CD4-positive, alpha-beta T cell (primary cell): ENCODE measurements around the gene KIR3DL1. TPM values are rescaled to one million over a fixed set of nuclear protein-coding genes. Genes with fewer than 3 reads are reported as not detected.
"Not testable (repeated sequence)": the region's sequence is repeated elsewhere in the genome, so short reads cannot be mapped to it uniquely, and the experiment has no call there.

Source experiments
- ATAC-seq: fragments of 200-7000 bp; cut with Tn5 transposase; one replicate; pipeline ENCODE4 v1.10.0; 2022; ENCODE audit warnings: mild to moderate bottlenecking; ENCODE audit not compliant: poor library complexity
- CTCF ChIA-PET: fragments of 350-600 bp; sonication (Branson Sonifier 250); formaldehyde crosslinking; loops from one replicate; lab custom pipeline; 2021; ENCODE audit warnings: antibody characterized with exemption, inconsistent platforms; lab: Charles Lee
- POLR2A ChIA-PET: fragments of 350-600 bp; sonication (Branson Sonifier 250); formaldehyde crosslinking; loops from one replicate; lab custom pipeline; 2021; ENCODE audit warnings: antibody characterized with exemption, inconsistent platforms; lab: Charles Lee
- DNase-seq, 14 experiments: peaks; one replicate each; pipeline ENCODE4 v3.0.0-alpha.2; 2013 to 2020; ENCODE audit warnings: mixed read lengths in 2 of 14
- H3K27ac ChIP-seq, 2 donors: one replicate each; pipeline versions ENCODE4 v1.5.1 to v1.7.0; 2013; ENCODE audit warnings: low read length in 2 of 2, low read depth in 1 of 2, mild to moderate bottlenecking in 1 of 2
- H3K27me3 ChIP-seq, 2 experiments: 1 replicate in 1 of 2; 2 replicates in 1 of 2; pipeline versions ENCODE4 v1.6.1 to v1.7.0; 2013; ENCODE audit warnings: low read length in 2 of 2, control low read depth in 1 of 2, mild to moderate bottlenecking in 1 of 2, moderate library complexity in 1 of 2; ENCODE audit not compliant: insufficient read depth in 2 of 2, control insufficient read depth in 1 of 2
- H3K36me3 ChIP-seq: one replicate; pipeline ENCODE4 v1.6.1; 2013; ENCODE audit warnings: low read length, control low read depth; ENCODE audit not compliant: insufficient read depth
- H3K4me1 ChIP-seq: one replicate; pipeline ENCODE4 v1.6.1; 2013; ENCODE audit warnings: low read length, control low read depth; ENCODE audit not compliant: insufficient read depth
- H3K4me3 ChIP-seq: one replicate; pipeline ENCODE4 v1.5.1; 2013; ENCODE audit warnings: mild to moderate bottlenecking, low read length, moderate library complexity
- H3K9me3 ChIP-seq, 2 experiments: 1 replicate in 1 of 2; 2 replicates in 1 of 2; pipeline versions ENCODE4 v1.6.1 to v1.7.0; 2013; ENCODE audit warnings: low read length in 2 of 2, mild to moderate bottlenecking in 2 of 2, control low read depth in 1 of 2, moderate library complexity in 1 of 2; ENCODE audit not compliant: control insufficient read depth in 1 of 2, insufficient read depth in 1 of 2
- H3K27ac Mint-ChIP-seq: one replicate; pipeline ENCODE4 v1.8.0; 2020; ENCODE audit warnings: mixed read lengths
- H3K27me3 Mint-ChIP-seq: one replicate; pipeline ENCODE4 v1.8.0; 2021; ENCODE audit warnings: mixed read lengths
- H3K36me3 Mint-ChIP-seq: one replicate; pipeline ENCODE4 v1.8.0; 2021; ENCODE audit warnings: low read depth, mixed read lengths
- H3K4me1 Mint-ChIP-seq: one replicate; pipeline ENCODE4 v1.8.0; 2021; ENCODE audit warnings: low read depth, mixed read lengths
- H3K4me3 Mint-ChIP-seq: one replicate; pipeline ENCODE4 v1.8.0; 2020; ENCODE audit warnings: mild to moderate bottlenecking, mixed read lengths
- H3K9me3 Mint-ChIP-seq: one replicate; pipeline ENCODE4 v1.8.0; 2020; ENCODE audit warnings: mixed read lengths
- intact Hi-C, 2 experiments: fragments of 100-400 bp; cut with DNase I in 1 of 2; cut with micrococcal nuclease in 1 of 2; formaldehyde crosslinking; loops; one replicate each; pipeline versions ENCODE4 v1.15.1 to v1.9.0; 2023 to 2025; cut with DNase I, micrococcal nuclease
- total RNA-seq, 174 experiments: library from RNA in 2 of 174; stranded (reverse) in 2 of 174; gene quantifications; one replicate each; pipeline ENCODE4 v1.2.3 and lab custom pipeline; 2021 to 2026
- TF ChIP-seq, protein P1 (sequence below): fragments of 200-600 bp; IDR thresholded peaks from one replicate; pipeline ENCODE4 v1.8.0; 2022; ENCODE audit warnings: antibody characterized with exemption, mild to moderate bottlenecking

KIR3DL1 gene
- total RNA-seq, 2 experiments from 2014 or later: not detected

DNA sequence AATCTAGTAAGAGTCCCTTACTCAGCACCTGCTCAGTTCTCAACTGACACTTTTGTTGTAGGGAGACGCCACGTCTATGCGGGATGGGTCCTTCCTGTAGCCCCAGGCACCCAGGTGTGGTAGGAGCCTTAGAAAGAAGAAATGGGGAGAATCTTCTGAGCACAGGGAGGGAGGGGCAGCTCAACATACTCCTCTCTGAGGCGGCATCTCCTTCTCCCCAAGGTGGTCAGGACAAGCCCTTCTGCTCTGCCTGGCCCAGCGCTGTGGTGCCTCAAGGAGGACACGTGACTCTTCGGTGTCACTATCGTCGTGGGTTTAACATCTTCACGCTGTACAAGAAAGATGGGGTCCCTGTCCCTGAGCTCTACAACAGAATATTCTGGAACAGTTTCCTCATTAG, 11.7 kb upstream of the KIR3DL1 start:
- TF ChIP-seq, protein P1, sequence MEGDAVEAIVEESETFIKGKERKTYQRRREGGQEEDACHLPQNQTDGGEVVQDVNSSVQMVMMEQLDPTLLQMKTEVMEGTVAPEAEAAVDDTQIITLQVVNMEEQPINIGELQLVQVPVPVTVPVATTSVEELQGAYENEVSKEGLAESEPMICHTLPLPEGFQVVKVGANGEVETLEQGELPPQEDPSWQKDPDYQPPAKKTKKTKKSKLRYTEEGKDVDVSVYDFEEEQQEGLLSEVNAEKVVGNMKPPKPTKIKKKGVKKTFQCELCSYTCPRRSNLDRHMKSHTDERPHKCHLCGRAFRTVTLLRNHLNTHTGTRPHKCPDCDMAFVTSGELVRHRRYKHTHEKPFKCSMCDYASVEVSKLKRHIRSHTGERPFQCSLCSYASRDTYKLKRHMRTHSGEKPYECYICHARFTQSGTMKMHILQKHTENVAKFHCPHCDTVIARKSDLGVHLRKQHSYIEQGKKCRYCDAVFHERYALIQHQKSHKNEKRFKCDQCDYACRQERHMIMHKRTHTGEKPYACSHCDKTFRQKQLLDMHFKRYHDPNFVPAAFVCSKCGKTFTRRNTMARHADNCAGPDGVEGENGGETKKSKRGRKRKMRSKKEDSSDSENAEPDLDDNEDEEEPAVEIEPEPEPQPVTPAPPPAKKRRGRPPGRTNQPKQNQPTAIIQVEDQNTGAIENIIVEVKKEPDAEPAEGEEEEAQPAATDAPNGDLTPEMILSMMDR: no peak
- no peak overlapping the region for H3K4me3 Mint-ChIP-seq
- intact Hi-C loops: no loop called here
- H3K36me3 Mint-ChIP-seq: no peaks in the 10 kb centered on the region
- no peaks in the 10 kb centered on the region for H3K4me1 ChIP-seq
- peaks cover 0 to 16% of the 10 kb centered on the region in 2 experiments for H3K9me3 ChIP-seq
- POLR2A ChIA-PET: no interaction called here
- peaks cover 4% of the 10 kb centered on the region for H3K9me3 Mint-ChIP-seq
- DNase-seq: no peak
- ATAC-seq: no peak
- H3K27ac Mint-ChIP-seq: no peak overlapping the region
- no peaks in the 10 kb centered on the region for H3K36me3 ChIP-seq
- H3K4me3 ChIP-seq: no peak overlapping the region
- peaks cover 0 to 9% of the 10 kb centered on the region in 2 experiments for H3K27me3 ChIP-seq
- H3K4me1 Mint-ChIP-seq: no peaks in the 10 kb centered on the region
- H3K27me3 Mint-ChIP-seq: peaks cover 53% of the 10 kb centered on the region
- no peak overlapping the region for H3K27ac ChIP-seq
- CTCF ChIA-PET: no interaction called here

DNA sequence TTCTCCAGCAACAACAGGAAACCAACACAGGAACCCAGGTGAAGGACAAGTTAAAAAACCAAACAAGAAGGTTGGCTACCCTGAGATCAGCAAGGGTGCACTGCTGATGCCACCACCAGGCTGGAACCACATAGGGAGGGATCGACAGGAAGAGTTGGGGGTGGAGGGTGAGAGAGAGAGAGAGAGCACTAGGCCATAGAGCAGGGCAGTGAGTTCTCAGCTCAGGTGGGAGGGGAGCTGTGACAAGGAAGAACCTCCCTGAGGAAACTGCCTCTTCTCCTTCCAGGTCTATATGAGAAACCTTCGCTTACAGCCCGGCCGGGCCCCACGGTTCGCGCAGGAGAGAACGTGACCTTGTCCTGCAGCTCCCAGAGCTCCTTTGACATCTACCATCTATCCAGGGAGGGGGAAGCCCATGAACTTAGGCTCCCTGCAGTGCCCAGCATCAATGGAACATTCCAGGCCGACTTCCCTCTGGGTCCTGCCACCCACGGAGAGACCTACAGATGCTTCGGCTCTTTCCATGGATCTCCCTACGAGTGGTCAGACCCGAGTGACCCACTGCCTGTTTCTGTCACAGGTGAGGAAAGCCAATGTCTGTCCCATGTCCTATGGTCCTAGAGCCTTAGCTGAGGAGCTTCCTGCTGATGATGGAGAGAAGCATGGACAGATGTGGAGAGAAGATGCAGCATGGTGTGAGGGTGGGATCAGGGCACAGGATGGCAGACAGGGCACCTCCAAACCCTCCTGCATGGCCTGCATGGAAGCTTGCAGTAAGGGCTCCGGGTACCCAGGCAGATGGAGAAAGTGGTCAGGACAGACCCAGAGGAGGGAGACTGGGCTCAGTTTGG, 10.4 kb upstream of the KIR3DL1 start:
- no peak overlapping the region for H3K27ac Mint-ChIP-seq
- peaks cover 60% of the 10 kb centered on the region for H3K27me3 Mint-ChIP-seq
- TF ChIP-seq, protein P1: no peak
- no peaks in the 10 kb centered on the region for H3K36me3 Mint-ChIP-seq
- H3K9me3 Mint-ChIP-seq: peaks cover 2% of the 10 kb centered on the region
- peaks cover 0 to 16% of the 10 kb centered on the region in 2 experiments for H3K9me3 ChIP-seq
- no peaks in the 10 kb centered on the region for H3K4me1 Mint-ChIP-seq
- POLR2A ChIA-PET: no interaction called here
- no peaks in the 10 kb centered on the region for H3K36me3 ChIP-seq
- H3K4me3 Mint-ChIP-seq: no peak overlapping the region
- H3K4me1 ChIP-seq: no peaks in the 10 kb centered on the region
- DNase-seq: no peak
- no peak for ATAC-seq
- intact Hi-C loops: no loop called here
- H3K4me3 ChIP-seq: no peak overlapping the region
- CTCF ChIA-PET: no interaction called here
- peaks cover 0 to 9% of the 10 kb centered on the region in 2 experiments for H3K27me3 ChIP-seq
- H3K27ac ChIP-seq: no peak overlapping the region

DNA sequence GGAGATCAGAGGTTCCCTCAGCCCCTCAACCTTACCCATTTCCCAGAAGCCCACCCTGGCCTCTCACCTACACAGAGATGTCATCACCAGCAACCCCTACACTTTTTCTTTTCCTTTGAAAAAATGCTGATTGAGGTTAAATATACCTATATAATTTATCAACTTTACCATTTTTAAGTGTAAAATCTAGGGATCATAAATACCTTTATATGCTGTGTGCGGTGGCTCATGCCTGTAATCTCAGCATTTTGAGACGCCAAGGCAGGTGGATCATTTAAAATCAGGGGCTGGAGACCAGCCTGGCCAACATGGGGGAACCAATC, 9.8 kb upstream of the KIR3DL1 start:
- H3K9me3 ChIP-seq: peaks cover 0 to 16% of the 10 kb centered on the region in 2 experiments
- H3K4me1 Mint-ChIP-seq: no peaks in the 10 kb centered on the region
- ChIA-PET CTCF (no interaction called here), POLR2A (no interaction called here)
- H3K27me3 ChIP-seq: peaks cover 0 to 9% of the 10 kb centered on the region in 2 experiments
- H3K4me1 ChIP-seq: no peaks in the 10 kb centered on the region
- no peak overlapping the region for H3K4me3 Mint-ChIP-seq
- DNase-seq (no peak), ATAC-seq (no peak)
- TF ChIP-seq, protein P1: no peak
- H3K27ac ChIP-seq: no peak overlapping the region
- H3K36me3 Mint-ChIP-seq: no peaks in the 10 kb centered on the region
- H3K27me3 Mint-ChIP-seq: peaks cover 58% of the 10 kb centered on the region
- intact Hi-C loops: no loop called here
- no peak overlapping the region for H3K27ac Mint-ChIP-seq
- no peaks in the 10 kb centered on the region for H3K36me3 ChIP-seq
- peaks cover 2% of the 10 kb centered on the region for H3K9me3 Mint-ChIP-seq
- no peak overlapping the region for H3K4me3 ChIP-seq

DNA sequence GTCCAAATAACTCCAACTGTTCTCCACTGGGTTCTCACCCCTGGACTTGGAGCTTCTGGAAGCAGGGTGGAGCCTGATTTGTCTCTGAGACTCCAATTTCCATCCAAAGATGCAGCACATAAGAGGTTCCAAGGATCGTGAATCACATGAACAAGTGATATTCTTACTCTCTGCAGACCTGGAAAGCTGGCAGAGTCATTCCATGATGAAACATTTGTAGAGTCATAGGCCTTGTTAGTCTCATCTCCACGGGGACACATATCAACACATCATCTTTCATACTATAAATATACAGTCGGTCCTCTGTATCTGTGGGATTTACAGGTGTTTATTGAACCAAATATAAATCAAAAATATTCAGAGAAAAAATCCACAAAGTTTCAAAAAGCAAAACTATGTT, 1.7 kb upstream of the KIR3DL1 start:
- H3K4me1 ChIP-seq, POLR2A ChIA-PET, H3K27me3 ChIP-seq, H3K36me3 ChIP-seq, H3K4me3 Mint-ChIP-seq, H3K27ac ChIP-seq, CTCF ChIA-PET, ATAC-seq, H3K4me3 ChIP-seq, H3K36me3 Mint-ChIP-seq, H3K27ac Mint-ChIP-seq, H3K9me3 ChIP-seq, H3K9me3 Mint-ChIP-seq, DNase-seq, intact Hi-C loops, H3K4me1 Mint-ChIP-seq: not testable (repeated sequence)
- peaks cover 42% of the 10 kb centered on the region for H3K27me3 Mint-ChIP-seq
